Liver (tissue), 3 donors: Measurements from ENCODE around the gene CYB5RL.

Experiments
- ATF3 ChIP-seq: IDR thresholded peaks from 2 replicates; pipeline ENCODE4 v1.6.1; 2016; ENCODE audit warnings: antibody characterized with exemption
- CTCF ChIP-seq: fragments of 150-350 bp; IDR thresholded peaks from 2 replicates; pipeline ENCODE4 v1.5.1; 2017; ENCODE audit warnings: improper control_type of control experiment, low read depth, low read length; ENCODE audit not compliant: missing input control
- EGR1 ChIP-seq, 2 donors: IDR thresholded peaks; 2 replicates each; pipeline ENCODE4 v1.6.1; 2016 to 2018; ENCODE audit warnings: antibody characterized with exemption in 2 of 2, low read depth in 2 of 2
- GABPA ChIP-seq, 2 donors: IDR thresholded peaks in 1 of 2; conservative IDR thresholded peaks in 1 of 2; 2 replicates each; pipeline ENCODE4 v1.6.1; 2016; ENCODE audit warnings: antibody characterized with exemption in 2 of 2, mild to moderate bottlenecking in 1 of 2, moderate library complexity in 1 of 2
- MAX ChIP-seq: IDR thresholded peaks from 2 replicates; pipeline ENCODE4 v1.6.1; 2016; ENCODE audit warnings: antibody characterized with exemption
- RAD21 ChIP-seq, 2 donors: IDR thresholded peaks; 2 replicates each; pipeline ENCODE4 v1.6.1; 2016; ENCODE audit warnings: antibody characterized with exemption in 2 of 2, mild to moderate bottlenecking in 2 of 2
- RXRA ChIP-seq, 2 donors: IDR thresholded peaks; 2 replicates each; pipeline ENCODE4 v1.6.1; 2017 to 2018; ENCODE audit warnings: antibody characterized with exemption in 2 of 2, mild to moderate bottlenecking in 1 of 2
- YY1 ChIP-seq: IDR thresholded peaks from 2 replicates; pipeline ENCODE4 v1.6.1; 2016; ENCODE audit warnings: antibody characterized with exemption, mild to moderate bottlenecking
- donor health status: healthy.
- donor health status: healthy.

GRCh38 chr1:54161495-54162168, 38.2 kb downstream of the CYB5RL start:
- TF ChIP-seq RAD21 (IDR thresholded peaks at IDR 0.05), result no peak
- TF ChIP-seq CTCF, result no peak
- TF ChIP-seq RXRA (IDR thresholded peaks at IDR 0.05), result no peak
- TF ChIP-seq EGR1 (IDR thresholded peaks at IDR 0.05; ENCODE audit: low read depth in 2 of 2), result no peak
- TF ChIP-seq MAX, result no peak
- TF ChIP-seq YY1, result no peak
- no peak for TF ChIP-seq GABPA (IDR thresholded peaks at IDR 0.05 in 1 of 2, conservative IDR thresholded peaks at IDR 0.05 in 1 of 2)
- no peak for TF ChIP-seq ATF3
